ENCODE data around the gene SLC66A2. TPM values are rescaled to one million over a fixed set of nuclear protein-coding genes. Genes with fewer than 3 reads are reported as not detected.

Gene SLC66A2
- total and polyA plus RNA-seq, 2 donors (not counting 1 experiment from before 2014, with no cell fraction given), result 44.4 to 45.1 TPM

- H3K4me2 ChIP-seq (replicated peaks; ENCODE audit: low read depth, low read length, poor library complexity, severe bottlenecking), result no peak overlapping the region
- ChIA-PET POLR2A (no interaction called here), CTCF (no interaction called here)
- peak; percentile 8 for DNase-seq
- TF ChIP-seq EZH2 (IDR thresholded peaks at IDR 0.05; ENCODE audit: borderline replicate concordance, insufficient read depth, low read depth, low read length, poor library complexity, severe bottlenecking) (no peak), CTCF (IDR thresholded peaks at IDR 0.05) (no peak)
- 98% methylated on average over 26 of the region's 27 CpGs for WGBS (ENCODE audit: insufficient coverage)
- H3K4me1 Mint-ChIP-seq, result no peaks in the 10 kb centered on the region
- peaks cover 0 to 25% of the 10 kb centered on the region in 2 experiments for H3K36me3 ChIP-seq (replicated peaks in 1 of 2; ENCODE audit: control extremely low read depth in 1 of 2, control insufficient read depth in 1 of 2, extremely low read depth in 1 of 2, insufficient read depth in 2 of 2, low read length in 1 of 2)
- H3K27me3 ChIP-seq (replicated peaks in 1 of 4; ENCODE audit: control extremely low read depth in 1 of 4, control insufficient read depth in 3 of 4, insufficient read depth in 4 of 4, low read length in 3 of 4), result no peaks in the 10 kb centered on the region
- H3K27ac Mint-ChIP-seq, result no peak overlapping the region
- no peak overlapping the region for H3K9ac ChIP-seq (ENCODE audit: low read length)
- H3K9me3 ChIP-seq (ENCODE audit: control extremely low read depth in 1 of 3, control insufficient read depth in 2 of 3, insufficient read depth in 1 of 3, low read length in 2 of 3), result peaks cover 0 to 49% (median 0%) of the 10 kb centered on the region in 3 donors
- H3K9me3 Mint-ChIP-seq (ENCODE audit: insufficient read depth), result no peaks in the 10 kb centered on the region
- H3K79me2 ChIP-seq (ENCODE audit: control insufficient read depth, insufficient read depth, low read length), result no peaks in the 10 kb centered on the region
- H3K4me3 Mint-ChIP-seq, result no peak overlapping the region
- H3K27me3 Mint-ChIP-seq, result no peaks in the 10 kb centered on the region
- H3K4me3 ChIP-seq (ENCODE audit: control extremely low read depth in 1 of 5, extremely low read depth in 1 of 5, insufficient read depth in 1 of 5, low read depth in 2 of 5, low read length in 4 of 5), result no peak overlapping the region
- intact Hi-C loops (cut with micrococcal nuclease), result no loop called here
- H2AFZ ChIP-seq (ENCODE audit: insufficient read depth, low read depth, low read length, poor library complexity, severe bottlenecking), result no peak overlapping the region
- no peak for ATAC-seq (ENCODE audit: low read depth)
- no peaks in the 10 kb centered on the region for H3K4me1 ChIP-seq (ENCODE audit: control insufficient read depth in 2 of 2, insufficient read depth in 2 of 2, low read length in 2 of 2)
- H4K20me1 ChIP-seq (ENCODE audit: control insufficient read depth, insufficient read depth, low read length, poor library complexity, severe bottlenecking), result no peaks in the 10 kb centered on the region
- H3K27ac ChIP-seq (ENCODE audit: low read length in 2 of 2), result no peak overlapping the region
Observed at GRCh38 chr18:79904357-79905147, 46.9 kb downstream of the SLC66A2 start.

DNA sequence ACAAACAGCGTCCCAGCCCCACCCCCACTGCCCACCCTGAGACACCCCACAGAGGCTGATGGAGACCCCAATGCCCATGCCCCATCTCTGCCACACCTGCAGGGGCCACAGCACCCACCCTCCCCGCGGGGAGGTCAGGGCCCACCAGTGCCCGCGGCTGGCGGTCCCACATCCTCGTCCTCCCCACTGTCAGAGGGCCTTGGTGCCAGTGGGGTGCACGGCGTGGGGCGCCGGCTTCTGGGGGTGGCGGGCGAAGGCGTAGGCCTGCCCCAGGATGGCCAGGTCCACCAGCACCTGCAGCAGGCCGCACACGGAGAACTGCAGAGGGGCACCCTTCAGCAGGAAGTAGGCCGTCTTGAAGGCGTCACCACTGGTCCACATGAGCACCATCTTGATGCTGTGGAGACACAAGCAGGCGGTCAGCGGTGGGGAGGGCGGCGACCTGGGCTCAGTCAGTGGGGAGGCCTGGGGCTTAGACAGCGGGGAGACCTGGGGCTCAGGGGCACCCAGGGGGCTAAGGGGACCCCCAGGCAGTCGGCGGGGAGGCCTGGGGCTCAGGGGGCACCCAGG, 47.6 kb downstream of the SLC66A2 start:
- H3K9me3 Mint-ChIP-seq (ENCODE audit: insufficient read depth), result no peaks in the 10 kb centered on the region
- 99% methylated on average over 25 of the region's 25 CpGs for WGBS (ENCODE audit: insufficient coverage)
- H3K4me1 Mint-ChIP-seq, result no peaks in the 10 kb centered on the region
- intact Hi-C loops (cut with micrococcal nuclease), result no loop called here
- Histone ChIP-seq H3K4me3 (ENCODE audit: control extremely low read depth in 1 of 5, extremely low read depth in 1 of 5, insufficient read depth in 1 of 5, low read depth in 2 of 5, low read length in 4 of 5) (no peak overlapping the region), H4K20me1 (ENCODE audit: control insufficient read depth, insufficient read depth, low read length, poor library complexity, severe bottlenecking) (no peaks in the 10 kb centered on the region), H3K9ac (ENCODE audit: low read length) (no peak overlapping the region), H2AFZ (ENCODE audit: insufficient read depth, low read depth, low read length, poor library complexity, severe bottlenecking) (no peak overlapping the region), H3K4me2 (replicated peaks; ENCODE audit: low read depth, low read length, poor library complexity, severe bottlenecking) (no peak overlapping the region), H3K36me3 (replicated peaks in 1 of 2; ENCODE audit: control extremely low read depth in 1 of 2, control insufficient read depth in 1 of 2, extremely low read depth in 1 of 2, insufficient read depth in 2 of 2, low read length in 1 of 2) (peaks cover 0 to 21% of the 10 kb centered on the region in 2 experiments), H3K27me3 (replicated peaks in 1 of 4; ENCODE audit: control extremely low read depth in 1 of 4, control insufficient read depth in 3 of 4, insufficient read depth in 4 of 4, low read length in 3 of 4) (no peaks in the 10 kb centered on the region), H3K27ac (ENCODE audit: low read length in 2 of 2) (no peak overlapping the region), H3K9me3 (ENCODE audit: control extremely low read depth in 1 of 3, control insufficient read depth in 2 of 3, insufficient read depth in 1 of 3, low read length in 2 of 3) (peaks cover 0 to 54% (median 0%) of the 10 kb centered on the region in 3 donors), H3K4me1 (ENCODE audit: control insufficient read depth in 2 of 2, insufficient read depth in 2 of 2, low read length in 2 of 2) (no peaks in the 10 kb centered on the region), H3K79me2 (ENCODE audit: control insufficient read depth, insufficient read depth, low read length) (no peaks in the 10 kb centered on the region)
- TF ChIP-seq EZH2 (IDR thresholded peaks at IDR 0.05; ENCODE audit: borderline replicate concordance, insufficient read depth, low read depth, low read length, poor library complexity, severe bottlenecking) (no peak), CTCF (IDR thresholded peaks at IDR 0.05) (no peak)
- DNase-seq, result peak; percentile 10
- H3K4me3 Mint-ChIP-seq, result no peak overlapping the region
- no peaks in the 10 kb centered on the region for H3K27me3 Mint-ChIP-seq
- no peak for ATAC-seq (ENCODE audit: low read depth)
- CTCF ChIA-PET, result no interaction called here
- no peak overlapping the region for H3K27ac Mint-ChIP-seq
- POLR2A ChIA-PET, result no interaction called here

All from B cell (primary cell).